ENCODE results near the gene CASP5. TPM values are rescaled to one million over a fixed set of nuclear protein-coding genes. Genes with fewer than 3 reads are reported as not detected.
"Not testable (repeated sequence)": the region's sequence is repeated elsewhere in the genome, so short reads cannot be mapped to it uniquely, and the experiment has no call there.

Gene CASP5
- polyA plus RNA-seq, 1 donor from 2014 or later = not detected

DNA sequence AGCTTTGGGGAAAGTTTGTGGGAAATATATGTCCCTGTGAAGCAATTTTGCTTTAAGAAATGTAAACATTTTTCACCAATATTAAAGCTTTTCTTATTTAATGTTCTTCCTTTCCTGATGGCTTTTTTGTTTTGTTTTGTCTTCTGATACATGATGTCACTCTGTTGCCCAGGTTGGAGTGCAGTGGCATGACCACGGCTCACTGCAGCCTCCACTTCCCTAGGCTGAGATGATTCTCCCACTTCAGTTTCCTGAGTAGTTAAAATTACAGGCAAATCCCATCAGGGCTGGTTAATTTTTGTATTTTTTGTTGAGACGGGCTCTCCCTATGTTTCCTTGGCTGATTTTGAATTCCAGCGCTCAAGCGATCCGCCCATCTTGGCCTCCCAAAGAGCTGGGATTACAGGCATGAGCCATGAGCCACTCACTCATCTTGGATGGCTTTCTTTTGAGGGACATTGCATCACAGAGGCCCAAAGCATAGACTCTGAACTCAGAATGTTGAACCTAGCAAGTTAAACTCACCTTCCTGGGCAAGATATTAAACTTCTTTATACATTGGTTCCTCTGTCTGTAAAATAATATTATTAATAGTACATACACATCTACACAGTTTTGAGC lies 22.8 kb upstream of the CASP5 start:
- no peaks in the 10 kb centered on the region for H3K79me2 ChIP-seq (replicated peaks; ENCODE audit: insufficient read depth, low read length)
- no peaks in the 10 kb centered on the region for H3K9me2 ChIP-seq (ENCODE audit: insufficient read depth, low read length)
- no peak overlapping the region for H3K27ac ChIP-seq (ENCODE audit: low read length)
- no peaks in the 10 kb centered on the region for H3K36me3 ChIP-seq (ENCODE audit: insufficient read depth, low read length)
- H4K20me1 ChIP-seq (ENCODE audit: insufficient read depth) = no peaks in the 10 kb centered on the region
- H3K9me3 ChIP-seq (ENCODE audit: low read length) = no peaks in the 10 kb centered on the region
- no peak overlapping the region for H3K4me2 ChIP-seq (ENCODE audit: low read length)
- no peak for TF ChIP-seq EP300 (conservative IDR thresholded peaks at IDR 0.05; ENCODE audit: poor library complexity, severe bottlenecking)
- TF ChIP-seq EZH2 (IDR thresholded peaks at IDR 0.05; ENCODE audit: borderline replicate concordance, insufficient read depth, low read length, poor library complexity, severe bottlenecking) = no peak
- no peak for TF ChIP-seq MXI1 (conservative IDR thresholded peaks at IDR 0.05; ENCODE audit: poor library complexity, severe bottlenecking)
- no peak for TF ChIP-seq TAF1 (IDR thresholded peaks at IDR 0.05; ENCODE audit: low read depth)
- no peak for TF ChIP-seq SMC3 (conservative IDR thresholded peaks at IDR 0.05; ENCODE audit: poor library complexity)
- TF ChIP-seq RAD21 (conservative IDR thresholded peaks at IDR 0.05) = no peak
- no peak for TF ChIP-seq POLR2AphosphoS5 (IDR thresholded peaks at IDR 0.05)
- TF ChIP-seq, protein P1, sequence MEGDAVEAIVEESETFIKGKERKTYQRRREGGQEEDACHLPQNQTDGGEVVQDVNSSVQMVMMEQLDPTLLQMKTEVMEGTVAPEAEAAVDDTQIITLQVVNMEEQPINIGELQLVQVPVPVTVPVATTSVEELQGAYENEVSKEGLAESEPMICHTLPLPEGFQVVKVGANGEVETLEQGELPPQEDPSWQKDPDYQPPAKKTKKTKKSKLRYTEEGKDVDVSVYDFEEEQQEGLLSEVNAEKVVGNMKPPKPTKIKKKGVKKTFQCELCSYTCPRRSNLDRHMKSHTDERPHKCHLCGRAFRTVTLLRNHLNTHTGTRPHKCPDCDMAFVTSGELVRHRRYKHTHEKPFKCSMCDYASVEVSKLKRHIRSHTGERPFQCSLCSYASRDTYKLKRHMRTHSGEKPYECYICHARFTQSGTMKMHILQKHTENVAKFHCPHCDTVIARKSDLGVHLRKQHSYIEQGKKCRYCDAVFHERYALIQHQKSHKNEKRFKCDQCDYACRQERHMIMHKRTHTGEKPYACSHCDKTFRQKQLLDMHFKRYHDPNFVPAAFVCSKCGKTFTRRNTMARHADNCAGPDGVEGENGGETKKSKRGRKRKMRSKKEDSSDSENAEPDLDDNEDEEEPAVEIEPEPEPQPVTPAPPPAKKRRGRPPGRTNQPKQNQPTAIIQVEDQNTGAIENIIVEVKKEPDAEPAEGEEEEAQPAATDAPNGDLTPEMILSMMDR (IDR thresholded peaks at IDR 0.05; ENCODE audit: poor library complexity, severe bottlenecking) = no peak
- TF ChIP-seq, protein P2, sequence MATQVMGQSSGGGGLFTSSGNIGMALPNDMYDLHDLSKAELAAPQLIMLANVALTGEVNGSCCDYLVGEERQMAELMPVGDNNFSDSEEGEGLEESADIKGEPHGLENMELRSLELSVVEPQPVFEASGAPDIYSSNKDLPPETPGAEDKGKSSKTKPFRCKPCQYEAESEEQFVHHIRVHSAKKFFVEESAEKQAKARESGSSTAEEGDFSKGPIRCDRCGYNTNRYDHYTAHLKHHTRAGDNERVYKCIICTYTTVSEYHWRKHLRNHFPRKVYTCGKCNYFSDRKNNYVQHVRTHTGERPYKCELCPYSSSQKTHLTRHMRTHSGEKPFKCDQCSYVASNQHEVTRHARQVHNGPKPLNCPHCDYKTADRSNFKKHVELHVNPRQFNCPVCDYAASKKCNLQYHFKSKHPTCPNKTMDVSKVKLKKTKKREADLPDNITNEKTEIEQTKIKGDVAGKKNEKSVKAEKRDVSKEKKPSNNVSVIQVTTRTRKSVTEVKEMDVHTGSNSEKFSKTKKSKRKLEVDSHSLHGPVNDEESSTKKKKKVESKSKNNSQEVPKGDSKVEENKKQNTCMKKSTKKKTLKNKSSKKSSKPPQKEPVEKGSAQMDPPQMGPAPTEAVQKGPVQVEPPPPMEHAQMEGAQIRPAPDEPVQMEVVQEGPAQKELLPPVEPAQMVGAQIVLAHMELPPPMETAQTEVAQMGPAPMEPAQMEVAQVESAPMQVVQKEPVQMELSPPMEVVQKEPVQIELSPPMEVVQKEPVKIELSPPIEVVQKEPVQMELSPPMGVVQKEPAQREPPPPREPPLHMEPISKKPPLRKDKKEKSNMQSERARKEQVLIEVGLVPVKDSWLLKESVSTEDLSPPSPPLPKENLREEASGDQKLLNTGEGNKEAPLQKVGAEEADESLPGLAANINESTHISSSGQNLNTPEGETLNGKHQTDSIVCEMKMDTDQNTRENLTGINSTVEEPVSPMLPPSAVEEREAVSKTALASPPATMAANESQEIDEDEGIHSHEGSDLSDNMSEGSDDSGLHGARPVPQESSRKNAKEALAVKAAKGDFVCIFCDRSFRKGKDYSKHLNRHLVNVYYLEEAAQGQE (IDR thresholded peaks at IDR 0.05; ENCODE audit: borderline replicate concordance) = no peak
- no peak overlapping the region for H2AFZ ChIP-seq (ENCODE audit: low read depth, low read length)
- H3K4me3 ChIP-seq (ENCODE audit: low read length) = no peak overlapping the region
- no peaks in the 10 kb centered on the region for H3F3A ChIP-seq (ENCODE audit: insufficient read depth, low read length, poor library complexity, severe bottlenecking)
- no peaks in the 10 kb centered on the region for H3K27me3 ChIP-seq (ENCODE audit: insufficient read depth, low read depth, low read length)
- no peak overlapping the region for H3K9ac ChIP-seq (ENCODE audit: low read length)

DNA sequence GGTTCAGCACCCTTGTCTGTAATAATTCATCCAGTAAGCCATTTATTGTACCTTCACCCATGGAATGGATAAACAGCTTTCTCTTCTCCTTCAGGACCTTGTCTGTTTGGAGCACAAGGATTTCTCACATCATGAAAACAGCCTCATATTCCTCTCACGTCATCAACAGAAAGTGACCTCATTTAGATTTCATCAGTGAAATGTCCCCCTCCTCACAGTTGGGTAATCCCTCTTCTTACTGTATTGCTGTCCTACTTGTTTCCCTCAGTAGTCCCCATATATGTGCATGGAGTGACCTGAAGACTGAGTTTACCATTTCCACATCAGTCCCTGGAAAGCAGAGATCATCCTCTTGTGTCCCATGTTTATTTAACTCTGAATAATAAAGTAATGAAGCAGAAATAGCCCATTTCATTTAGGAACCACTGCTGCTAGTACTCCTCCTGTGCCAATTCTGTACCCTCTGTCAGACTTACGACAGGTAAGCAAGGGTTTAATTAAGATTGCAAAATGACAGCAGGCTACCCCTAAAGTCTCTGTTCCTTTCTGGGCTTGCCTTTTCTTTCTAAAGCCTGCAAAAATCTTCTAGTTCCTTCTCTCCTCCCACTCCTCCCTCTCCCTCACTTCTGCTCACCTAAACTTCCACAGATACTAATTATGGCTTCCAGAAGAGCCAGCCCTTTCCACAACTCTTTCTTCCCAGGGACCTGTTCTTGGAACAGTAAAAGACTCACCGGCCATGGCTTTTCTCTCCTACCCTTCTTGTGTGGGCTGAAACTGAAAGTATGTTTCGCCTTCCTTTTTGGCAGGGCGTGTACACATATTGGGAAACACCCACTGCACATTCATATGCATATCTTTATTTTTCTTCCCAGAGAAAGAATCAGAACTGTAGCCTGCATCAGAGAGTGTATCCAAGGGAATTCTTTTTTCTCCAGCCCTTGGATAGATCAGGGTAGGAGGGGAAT lies 21.9 kb upstream of the CASP5 start, which contains the start of gene CARD16:
Gene CARD16, minus strand, starts transcription at position 779 of the 968 bp plus-strand sequence. Its CDS starts 38 bp downstream, at position 741.
- not testable (repeated sequence) for H3K9me3 ChIP-seq (ENCODE audit: low read length); H3K9ac ChIP-seq (ENCODE audit: low read length); H3K36me3 ChIP-seq (ENCODE audit: insufficient read depth, low read length); H2AFZ ChIP-seq (ENCODE audit: low read depth, low read length); H3K27ac ChIP-seq (ENCODE audit: low read length); H4K20me1 ChIP-seq (ENCODE audit: insufficient read depth); H3K4me3 ChIP-seq (ENCODE audit: low read length); H3F3A ChIP-seq (ENCODE audit: insufficient read depth, low read length, poor library complexity, severe bottlenecking); H3K79me2 ChIP-seq (replicated peaks; ENCODE audit: insufficient read depth, low read length); H3K4me2 ChIP-seq (ENCODE audit: low read length); H3K27me3 ChIP-seq (ENCODE audit: insufficient read depth, low read depth, low read length); H3K9me2 ChIP-seq (ENCODE audit: insufficient read depth, low read length)
